Suprapubic skin (tissue), 4 donors: ENCODE measurements around the gene DOK6. TPM values are rescaled to one million over a fixed set of nuclear protein-coding genes. Genes with fewer than 3 reads are reported as not detected.

ENCODE experiments used
- DNase-seq, 2 donors: peaks; one replicate each; pipeline ENCODE4 v3.0.0-alpha.2; 2019; ENCODE audit warnings: low spot score in 2 of 2
- H3K27ac ChIP-seq: fragments of 200-600 bp; sonication (generic); one replicate; pipeline ENCODE4 v1.5.1; 2019
- H3K27me3 ChIP-seq: fragments of 200-600 bp; sonication (generic); one replicate; pipeline ENCODE4 v1.5.1; 2019
- H3K36me3 ChIP-seq: fragments of 200-600 bp; sonication (generic); one replicate; pipeline ENCODE4 v1.5.1; 2019
- H3K4me1 ChIP-seq: fragments of 200-600 bp; sonication (generic); one replicate; pipeline ENCODE4 v1.5.1; 2019
- H3K4me3 ChIP-seq: fragments of 200-600 bp; sonication (generic); one replicate; pipeline ENCODE4 v1.5.1; 2019; ENCODE audit warnings: mild to moderate bottlenecking
- H3K9me3 ChIP-seq: fragments of 200-600 bp; sonication (generic); one replicate; pipeline ENCODE4 v1.5.1; 2019
- EP300 ChIP-seq: sonication (generic); formaldehyde crosslinking; IDR thresholded peaks from one replicate; pipeline ENCODE4 v1.6.1; 2017; ENCODE audit warnings: antibody characterized with exemption
- POLR2A ChIP-seq, 2 donors: fragments of 450-650 bp; IDR thresholded peaks; one replicate each; pipeline ENCODE4 v1.6.1; 2017; ENCODE audit warnings: antibody characterized with exemption in 2 of 2, mild to moderate bottlenecking in 2 of 2, moderate library complexity in 2 of 2
- POLR2AphosphoS5 ChIP-seq, 3 donors: sonication (generic); formaldehyde crosslinking; IDR thresholded peaks; one replicate each; pipeline ENCODE4 v1.6.1; 2017; ENCODE audit warnings: antibody characterized with exemption in 3 of 3
- WGBS: methylation state at CpG from one replicate; pipeline ENCODE4 v1.1.5; 2018; 5-methylcytosine and 5-hydroxymethylcytosine counted together
- total RNA-seq, 4 donors: library from RNA; depleted of rRNA; stranded (reverse); fragments of >200 nt; gene quantifications; one replicate each; pipeline ENCODE4 v1.1.0, GENCODE V29; 2016
- TF ChIP-seq, protein P1 (sequence below), 2 donors: fragments of 200-600 bp in 1 of 2; fragments of 450-650 bp in 1 of 2; sonication (generic) in 1 of 2; IDR thresholded peaks; one replicate each; pipeline ENCODE4 v1.5.1; 2016 to 2019; ENCODE audit warnings: antibody characterized with exemption in 2 of 2, mild to moderate bottlenecking in 1 of 2, moderate library complexity in 1 of 2

The DOK6 gene
- total RNA-seq, 4 donors from 2014 or later: 0.21 to 0.80 (median 0.42) TPM; not detected in 1

DNA sequence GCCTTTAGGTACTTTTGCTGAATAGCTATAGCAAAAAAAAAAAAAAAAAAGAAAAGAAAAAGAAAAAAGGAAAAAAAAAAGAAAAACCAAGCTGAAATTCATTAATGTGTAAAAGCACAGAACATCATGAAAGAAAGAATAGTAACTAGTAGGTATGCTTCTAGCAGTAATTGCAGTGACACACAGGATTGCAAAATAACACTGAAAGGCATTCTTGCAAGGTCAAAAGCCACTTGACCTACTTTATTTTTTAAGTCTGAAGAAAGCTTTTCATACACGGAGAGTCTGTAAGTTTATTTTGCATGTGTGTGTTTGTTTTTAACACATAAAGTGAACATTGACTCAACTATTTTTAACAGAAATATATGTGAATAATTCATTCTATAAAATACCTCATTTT, 54.4 kb downstream of the DOK6 start:
- Histone ChIP-seq H3K9me3 (peaks cover 4% of the 10 kb centered on the region), H3K4me3 (no peak overlapping the region), H3K4me1 (no peaks in the 10 kb centered on the region), H3K27me3 (no peaks in the 10 kb centered on the region), H3K36me3 (no peaks in the 10 kb centered on the region), H3K27ac (no peak overlapping the region)
- WGBS: 72% methylated on average over 1 of the region's 1 CpG
- DNase-seq: no peak
- TF ChIP-seq POLR2AphosphoS5 (IDR thresholded peaks at IDR 0.05) (no peak), POLR2A (IDR thresholded peaks at IDR 0.05) (no peak), EP300 (no peak)
- TF ChIP-seq, protein P1, sequence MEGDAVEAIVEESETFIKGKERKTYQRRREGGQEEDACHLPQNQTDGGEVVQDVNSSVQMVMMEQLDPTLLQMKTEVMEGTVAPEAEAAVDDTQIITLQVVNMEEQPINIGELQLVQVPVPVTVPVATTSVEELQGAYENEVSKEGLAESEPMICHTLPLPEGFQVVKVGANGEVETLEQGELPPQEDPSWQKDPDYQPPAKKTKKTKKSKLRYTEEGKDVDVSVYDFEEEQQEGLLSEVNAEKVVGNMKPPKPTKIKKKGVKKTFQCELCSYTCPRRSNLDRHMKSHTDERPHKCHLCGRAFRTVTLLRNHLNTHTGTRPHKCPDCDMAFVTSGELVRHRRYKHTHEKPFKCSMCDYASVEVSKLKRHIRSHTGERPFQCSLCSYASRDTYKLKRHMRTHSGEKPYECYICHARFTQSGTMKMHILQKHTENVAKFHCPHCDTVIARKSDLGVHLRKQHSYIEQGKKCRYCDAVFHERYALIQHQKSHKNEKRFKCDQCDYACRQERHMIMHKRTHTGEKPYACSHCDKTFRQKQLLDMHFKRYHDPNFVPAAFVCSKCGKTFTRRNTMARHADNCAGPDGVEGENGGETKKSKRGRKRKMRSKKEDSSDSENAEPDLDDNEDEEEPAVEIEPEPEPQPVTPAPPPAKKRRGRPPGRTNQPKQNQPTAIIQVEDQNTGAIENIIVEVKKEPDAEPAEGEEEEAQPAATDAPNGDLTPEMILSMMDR (IDR thresholded peaks at IDR 0.05): no peak

DNA sequence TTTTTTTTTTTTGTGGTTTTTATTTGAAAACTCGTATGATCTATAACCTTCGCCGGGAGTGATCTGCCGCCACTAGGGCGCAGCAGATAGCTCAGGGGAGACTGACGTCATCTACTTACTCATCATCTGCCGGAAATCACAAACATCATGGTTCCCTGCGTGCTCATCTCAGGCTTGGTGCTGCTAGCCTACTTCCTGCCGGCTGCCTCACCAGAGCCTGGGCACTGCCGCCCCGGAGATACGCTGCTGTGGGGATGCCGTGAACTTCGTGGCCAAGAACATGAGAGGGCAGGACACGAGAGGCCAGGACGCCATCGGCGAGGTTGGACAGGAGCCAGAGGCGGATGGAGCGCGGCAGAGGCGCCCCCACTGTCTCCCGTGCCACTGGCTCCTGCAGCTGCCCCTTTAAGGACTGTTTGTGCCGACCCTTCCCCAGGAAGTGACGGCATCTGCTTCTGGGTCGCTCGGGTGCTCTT, 68.8 kb downstream of the DOK6 start:
- DNase-seq: no peak
- WGBS: 71% methylated on average over 11 of the region's 27 CpGs

DNA sequence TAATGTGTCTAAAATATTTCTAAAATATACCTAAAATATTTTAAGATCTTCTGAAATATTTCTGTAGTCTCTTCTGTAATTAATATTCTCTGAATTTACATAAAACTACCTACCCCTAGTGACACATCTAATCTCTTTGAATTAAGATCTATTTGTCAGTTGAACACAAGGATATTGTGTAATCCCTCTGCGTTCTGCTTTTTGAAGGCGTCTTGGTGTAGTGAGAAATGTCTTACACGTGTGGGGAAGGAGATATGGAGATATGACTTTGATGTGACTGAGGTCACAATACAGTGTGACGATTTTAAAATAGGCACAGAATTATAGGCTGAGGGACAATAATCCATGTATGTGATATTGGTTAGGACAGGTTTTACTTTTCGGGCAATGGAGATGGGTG, 79.8 kb downstream of the DOK6 start:
- WGBS: 72% methylated on average over 5 of the region's 5 CpGs
- no peaks in the 10 kb centered on the region for H3K4me1 ChIP-seq
- no peak for DNase-seq
- H3K4me3 ChIP-seq: no peak overlapping the region
- H3K27me3 ChIP-seq: no peaks in the 10 kb centered on the region
- H3K36me3 ChIP-seq: no peaks in the 10 kb centered on the region
- TF ChIP-seq, protein P1 (IDR thresholded peaks at IDR 0.05): no peak
- no peaks in the 10 kb centered on the region for H3K9me3 ChIP-seq
- H3K27ac ChIP-seq: no peak overlapping the region

More for the DNA sequence above, 68.8 kb downstream of the DOK6 start:
- Histone ChIP-seq H3K4me1 (no peaks in the 10 kb centered on the region), H3K4me3 (no peak overlapping the region), H3K36me3 (no peaks in the 10 kb centered on the region), H3K27ac (no peak overlapping the region), H3K9me3 (no peaks in the 10 kb centered on the region), H3K27me3 (no peaks in the 10 kb centered on the region)
- TF ChIP-seq POLR2A (IDR thresholded peaks at IDR 0.05): no peak
- no peak for TF ChIP-seq POLR2AphosphoS5 (IDR thresholded peaks at IDR 0.05)
- TF ChIP-seq, protein P1 (IDR thresholded peaks at IDR 0.05): no peak
- no peak for TF ChIP-seq EP300

DNA sequence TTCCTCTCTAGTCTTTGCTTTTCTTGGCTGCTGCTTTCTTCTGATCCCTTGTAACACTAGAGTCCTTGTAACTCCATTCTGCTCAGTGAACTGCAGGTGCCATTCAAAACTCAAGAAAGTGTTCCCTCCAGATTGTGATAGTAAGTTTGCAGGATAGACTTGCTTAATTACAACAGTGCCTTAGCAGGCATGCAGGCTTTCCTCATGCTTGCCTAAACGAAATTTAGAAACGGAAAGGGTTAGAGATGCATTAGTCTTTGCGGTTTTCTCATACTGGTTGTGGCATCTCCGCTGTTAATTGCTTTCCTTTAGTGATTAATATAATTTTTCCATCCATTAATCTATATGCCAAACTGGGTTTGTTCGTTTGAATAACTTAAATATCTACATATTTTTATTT, 82.9 kb downstream of the DOK6 start:
- DNase-seq: no peak
- Histone ChIP-seq H3K4me3 (no peak overlapping the region), H3K27ac (no peak overlapping the region), H3K9me3 (no peaks in the 10 kb centered on the region), H3K36me3 (no peaks in the 10 kb centered on the region), H3K4me1 (no peaks in the 10 kb centered on the region), H3K27me3 (no peaks in the 10 kb centered on the region)
- TF ChIP-seq, protein P1 (IDR thresholded peaks at IDR 0.05): no peak
- TF ChIP-seq EP300 (no peak), POLR2AphosphoS5 (IDR thresholded peaks at IDR 0.05) (no peak), POLR2A (IDR thresholded peaks at IDR 0.05) (no peak)
- WGBS: 84% methylated on average over 5 of the region's 5 CpGs

DNA sequence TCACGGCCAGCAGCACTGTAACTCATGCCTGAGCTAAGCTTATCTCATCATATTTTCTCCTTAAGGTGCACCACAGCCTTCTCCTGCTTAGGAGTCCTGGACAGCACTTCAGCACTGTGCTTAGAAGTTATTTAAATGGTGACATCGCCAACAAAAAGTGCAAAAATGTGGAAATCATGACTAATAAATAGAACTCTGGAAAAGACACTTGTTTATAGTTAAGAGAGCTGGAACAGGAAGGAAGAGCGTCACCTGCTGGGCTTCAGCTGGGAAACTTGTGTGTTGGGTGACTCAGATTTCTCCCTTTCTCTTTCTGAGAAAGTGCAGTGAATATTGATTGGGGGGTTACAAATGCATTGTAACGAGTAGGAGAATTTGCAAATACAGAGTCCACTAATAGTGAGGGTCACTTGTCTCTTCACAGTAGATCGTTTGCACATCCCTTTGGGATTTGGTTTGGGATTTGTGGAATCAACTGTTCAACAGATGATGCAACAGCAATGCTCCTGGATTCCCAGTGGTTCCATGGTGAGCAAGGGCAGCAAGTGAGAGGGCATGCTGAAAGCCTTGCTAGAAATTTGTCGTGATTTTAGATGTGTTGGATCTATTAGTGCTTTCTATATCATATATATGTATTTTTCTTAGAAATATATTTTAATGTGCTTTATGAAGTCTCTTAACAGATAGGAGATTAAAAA, 84.2 kb downstream of the DOK6 start:
- Histone ChIP-seq H3K36me3 (no peaks in the 10 kb centered on the region), H3K4me3 (no peak overlapping the region), H3K9me3 (no peaks in the 10 kb centered on the region), H3K27ac (no peak overlapping the region), H3K4me1 (no peaks in the 10 kb centered on the region), H3K27me3 (no peaks in the 10 kb centered on the region)
- no peak for TF ChIP-seq EP300
- no peak for TF ChIP-seq POLR2AphosphoS5 (IDR thresholded peaks at IDR 0.05)
- no peak for DNase-seq
- 53% methylated on average over 6 of the region's 6 CpGs for WGBS
